Body of pancreas (tissue), 4 donors: Measurements from ENCODE around the gene NEO1.

ENCODE experiments used
- CTCF ChIP-seq, 7 experiments: fragments of 450-650 bp in 4 of 7; fragments of 200-600 bp in 3 of 7; sonication (generic) in 3 of 7; IDR thresholded peaks; one replicate each; pipeline ENCODE4 v1.5.1; 2016 to 2019; ENCODE audit warnings: antibody characterized with exemption in 7 of 7
- POLR2A ChIP-seq, 3 donors: fragments of 450-650 bp; IDR thresholded peaks; one replicate each; pipeline ENCODE4 v1.6.1; 2016; ENCODE audit warnings: antibody characterized with exemption in 3 of 3, mild to moderate bottlenecking in 2 of 3

GRCh38 chr15:73328149-73328820 is 276.0 kb downstream of the NEO1 start:
- TF ChIP-seq CTCF (IDR thresholded peaks at IDR 0.05) (no peak), POLR2A (IDR thresholded peaks at IDR 0.05) (no peak)
